ENCODE data around the gene NT5M. TPM values are rescaled to one million over a fixed set of nuclear protein-coding genes. Genes with fewer than 3 reads are reported as not detected.

The NT5M gene
- total and polyA plus RNA-seq, 11 donors, result 4.1 to 15.1 (median 7.6) TPM

GRCh38 chr17:17358866-17359265, 55.7 kb downstream of the NT5M start:
- DNase-seq (no peak), ATAC-seq (no peak)
- intact Hi-C loops (cut with DNase I), result loop anchor here (5.0 to 10.0 kb wide), 11 partner anchors 63 to 676 kb away; partner anchors contain the start of genes RASD1 (in 5 of the 10), ATPAF2 (in 1 of the 10), GID4 (in 1 of the 10) and MED9 (in 1 of the 10)
- Histone ChIP-seq H3K27ac (no peak overlapping the region), H3K9me3 (peaks cover 0 to 18% (median 0%) of the 10 kb centered on the region in 12 donors), H3K36me3 (no peaks in the 10 kb centered on the region), H3K27me3 (no peaks in the 10 kb centered on the region), H3K4me1 (peaks cover 0 to 17% (median 7%) of the 10 kb centered on the region in 12 donors), H3K4me3 (no peak overlapping the region)
- TF ChIP-seq CTCF (IDR thresholded peaks at IDR 0.05), result no peak
- TF ChIP-seq POLR2A (IDR thresholded peaks at IDR 0.05), result no peak
- WGBS, 4 donors, result 23 to 32% (median 27%) methylated on average over 2 of the region's 2 CpGs

- no peak for TF ChIP-seq CTCF (IDR thresholded peaks at IDR 0.05)
Measured at GRCh38 chr17:17359271-17359670, 56.1 kb downstream of the NT5M start.

GRCh38 chr17:17360087-17360730, 57.0 kb downstream of the NT5M start:
- intact Hi-C loops (cut with DNase I), result loop anchor here in 3 of 10 donors (5.0 to 10.0 kb wide), 3 partner anchors 55 to 62 kb away; partner anchors contain the start of gene NT5M (in 1 of the 3)
- WGBS, 4 donors, result 84 to 97% (median 93%) methylated on average over 1 of the region's 1 CpG
- no peak overlapping the region for H3K27ac ChIP-seq

More at GRCh38 chr17:17359271-17359670, 56.1 kb downstream of the NT5M start:
- intact Hi-C loops (cut with DNase I), result loop anchor here (5.0 to 10.0 kb wide), 11 partner anchors 63 to 676 kb away; partner anchors contain the start of genes RASD1 (in 5 of the 10), ATPAF2 (in 1 of the 10), GID4 (in 1 of the 10) and MED9 (in 1 of the 10)
- WGBS, 4 donors, result 80 to 87% (median 81%) methylated on average over 2 of the region's 2 CpGs
- ATAC-seq (no peak), DNase-seq (peak in 1 of 5 donors; percentile 2)
- H3K36me3 ChIP-seq, result no peaks in the 10 kb centered on the region
- H3K4me1 ChIP-seq, result peaks cover 0 to 21% (median 10%) of the 10 kb centered on the region in 12 donors
- no peak overlapping the region for H3K27ac ChIP-seq
- H3K4me3 ChIP-seq, result no peak overlapping the region
- H3K27me3 ChIP-seq, result no peaks in the 10 kb centered on the region
- H3K9me3 ChIP-seq, result peaks cover 0 to 18% (median 0%) of the 10 kb centered on the region in 12 donors

More at GRCh38 chr17:17360087-17360730, 57.0 kb downstream of the NT5M start:
- ATAC-seq (no peak), DNase-seq (no peak)
- H3K27me3 ChIP-seq, result no peaks in the 10 kb centered on the region
- H3K4me1 ChIP-seq, result peaks cover 0 to 23% (median 12%) of the 10 kb centered on the region in 12 donors
- no peak overlapping the region for H3K4me3 ChIP-seq
- TF ChIP-seq POLR2A (IDR thresholded peaks at IDR 0.05) (no peak), CTCF (IDR thresholded peaks at IDR 0.05) (no peak)
- peaks cover 0 to 18% (median 0%) of the 10 kb centered on the region in 12 donors for H3K9me3 ChIP-seq
- no peaks in the 10 kb centered on the region for H3K36me3 ChIP-seq

Measured in heart left ventricle (tissue), 16 donors.